Heart right ventricle (tissue), 16 donors: ENCODE results near the gene FANCF. TPM values are rescaled to one million over a fixed set of nuclear protein-coding genes. Genes with fewer than 3 reads are reported as not detected.

Source experiments
- ATAC-seq, 8 donors: fragments of 200-7000 bp; cut with Tn5 transposase; one replicate each; pipeline ENCODE4 v1.9.1; 2020; ENCODE audit warnings: mild to moderate bottlenecking in 8 of 8, moderate library complexity in 8 of 8, moderate number of reproducible peaks in 1 of 8
- DNase-seq, 2 donors: peaks; one replicate each; pipeline ENCODE4 v3.0.0-alpha.2; 2020
- H3K27ac ChIP-seq, 10 donors: fragments of 200-600 bp; sonication (generic) in 2 of 10; one replicate each; pipeline versions ENCODE4 v1.5.0 to v1.8.0; 2020 to 2022; ENCODE audit warnings: mild to moderate bottlenecking in 3 of 10
- H3K27me3 ChIP-seq, 7 donors: fragments of 200-600 bp; one replicate each; pipeline ENCODE4 v1.8.0; 2021 to 2022; ENCODE audit warnings: mild to moderate bottlenecking in 2 of 7
- H3K36me3 ChIP-seq, 9 donors: fragments of 200-600 bp; sonication (generic) in 1 of 9; one replicate each; pipeline versions ENCODE4 v1.5.0 to v1.8.0; 2020 to 2022; ENCODE audit warnings: mild to moderate bottlenecking in 2 of 9
- H3K4me1 ChIP-seq, 9 donors: fragments of 200-600 bp; sonication (generic) in 1 of 9; one replicate each; pipeline versions ENCODE4 v1.5.0 to v1.8.0; 2020 to 2022; ENCODE audit warnings: mild to moderate bottlenecking in 4 of 9
- H3K4me3 ChIP-seq, 10 donors: fragments of 200-600 bp; sonication (generic) in 2 of 10; one replicate each; pipeline versions ENCODE4 v1.5.0 to v1.8.0; 2020 to 2022; ENCODE audit warnings: mild to moderate bottlenecking in 7 of 10, moderate library complexity in 2 of 10
- H3K9me3 ChIP-seq, 11 donors: fragments of 200-600 bp in 10 of 11; sonication (generic) in 2 of 11; one replicate each; pipeline versions ENCODE4 v1.5.0 to v1.8.0; 2013 to 2022; ENCODE audit warnings: mild to moderate bottlenecking in 2 of 11, control low read depth in 1 of 11, moderate library complexity in 1 of 11
- CTCF ChIP-seq, 9 donors: fragments of 200-600 bp; sonication (generic) in 2 of 9; IDR thresholded peaks; one replicate each; pipeline versions ENCODE4 v1.5.0 to v1.8.0; 2021 to 2022; ENCODE audit warnings: antibody characterized with exemption in 9 of 9, mild to moderate bottlenecking in 5 of 9, moderate library complexity in 1 of 9
- WGBS, 2 donors: extraction: QIAGEN DNeasy Blood & Tissue Kit; methylation state at CpG; one replicate each; pipeline ENCODE4 v1.1.7; 2013; ENCODE audit warnings: inconsistent platforms in 1 of 2; 5-methylcytosine and 5-hydroxymethylcytosine counted together
- intact Hi-C, 10 donors: fragments of 100-400 bp; cut with DNase I; formaldehyde crosslinking; loops; one replicate each; pipeline versions ENCODE4 v1.11.1 to v1.14.2; 2022
- polyA plus RNA-seq, 2 donors: library from polyadenylated mRNA; stranded (reverse); fragments of 200-250 nt; gene quantifications; one replicate each; pipeline ENCODE4 v1.2.3, GENCODE V29; 2013
- total RNA-seq, 10 donors: library from RNA; stranded (reverse); fragmentation: NEBNext Ultra II Directional in 3 of 10; extraction: Animal tissue kit (Norgen Biotek cat#: 25700) in 3 of 10; gene quantifications; one replicate each; pipeline versions ENCODE4 v1.2.1 to v1.2.4, GENCODE V29; 2021 to 2023
- donor health status: Arrhythmogenic right ventricular cardiomyopathy.
- donor health status: ischemic (EF 13 %, LVEDD 7.1; RV severe dilation, severe dysfunction).
- donor health status: healthy with polysubstance abuse.
- donor health status: DM: no; HTN: yes; CAD: no.
- donor health status: DM: no; HTN: no; CAD: no.
- donor health status: ischemic (EF 25% LVEDD 6.9; RV normal size, moderate dysfunction).
- donor health status: ischemic (EF 25% LVEDD 5.7; RV mildly dilated, moderate dysfunction).
- donor health status: healthy.
- donor health status: DM: yes; HTN: yes; CAD: no.
- donor health status: Ischemic cardiomyopathy.
- donor health status: ischemic (EF 35%, LVEDD 5.7; RV mildly dilated, moderate dysfunction).
- donor health status: nonischemic (EF 11% LVEDD 7.7; RV severe dilation, severe dysfunction).
- donor health status: DM: yes; HTN: yes; CAD: no.
- donor health status: PGD.
- donor health status: ischemic (EF 29% LVEDD 5.4; RV normal size, mild dysfunction).
- donor health status: nonischemic (EF 23%, LVEDD 6.1; RV moderate dilation, normal function).

The FANCF gene
- total and polyA plus RNA-seq, 12 donors = 3.1 to 7.6 (median 4.6) TPM

GRCh38 chr11:22597062-22597461, 28.6 kb downstream of the FANCF start:
- H3K9me3 ChIP-seq = peaks cover 0 to 18% (median 0%) of the 10 kb centered on the region in 11 donors
- DNase-seq (no peak), ATAC-seq (no peak)
- intact Hi-C loops = no loop called here
- H3K27me3 ChIP-seq = peaks cover 0 to 3% (median 0%) of the 10 kb centered on the region in 7 donors
- H3K27ac ChIP-seq = no peak overlapping the region
- H3K36me3 ChIP-seq = no peaks in the 10 kb centered on the region
- 68 to 77% methylated on average over 2 of the region's 2 CpGs for WGBS, 2 donors
- no peak overlapping the region for H3K4me3 ChIP-seq
- TF ChIP-seq CTCF (IDR thresholded peaks at IDR 0.05) = no peak
- no peaks in the 10 kb centered on the region for H3K4me1 ChIP-seq

GRCh38 chr11:22584976-22585375, 40.6 kb downstream of the FANCF start:
- 73 to 79% methylated on average over 2 of the region's 2 CpGs for WGBS, 2 donors

GRCh38 chr11:22583963-22584492, 41.6 kb downstream of the FANCF start:
- ATAC-seq = no peak
- DNase-seq = no peak
- Histone ChIP-seq H3K9me3 (no peaks in the 10 kb centered on the region), H3K4me1 (no peaks in the 10 kb centered on the region), H3K36me3 (no peaks in the 10 kb centered on the region), H3K27me3 (peaks cover 0 to 3% (median 0%) of the 10 kb centered on the region in 7 donors), H3K4me3 (no peak overlapping the region), H3K27ac (no peak overlapping the region)
- WGBS, 2 donors = 78% methylated on average over 12 of the region's 12 CpGs
- intact Hi-C loops = no loop called here
- TF ChIP-seq CTCF (IDR thresholded peaks at IDR 0.05) = no peak

More at GRCh38 chr11:22584976-22585375, 40.6 kb downstream of the FANCF start:
- Histone ChIP-seq H3K9me3 (no peaks in the 10 kb centered on the region), H3K4me1 (no peaks in the 10 kb centered on the region), H3K27me3 (peaks cover 0 to 3% (median 0%) of the 10 kb centered on the region in 7 donors), H3K36me3 (no peaks in the 10 kb centered on the region), H3K4me3 (no peak overlapping the region), H3K27ac (no peak overlapping the region)
- no peak for DNase-seq
- TF ChIP-seq CTCF (IDR thresholded peaks at IDR 0.05) = no peak
- ATAC-seq = no peak
- intact Hi-C loops = no loop called here

GRCh38 chr11:22582151-22582410, 43.5 kb downstream of the FANCF start:
- no peak for TF ChIP-seq CTCF (IDR thresholded peaks at IDR 0.05)
- Histone ChIP-seq H3K36me3 (no peaks in the 10 kb centered on the region), H3K27ac (no peak overlapping the region), H3K4me1 (no peaks in the 10 kb centered on the region), H3K4me3 (no peak overlapping the region), H3K27me3 (no peaks in the 10 kb centered on the region), H3K9me3 (no peaks in the 10 kb centered on the region)
- DNase-seq = no peak
- ATAC-seq = no peak
- intact Hi-C loops = no loop called here
